A549 (cell line): Measurements from ENCODE around the gene DCLK2. TPM values are rescaled to one million over a fixed set of nuclear protein-coding genes. Genes with fewer than 3 reads are reported as not detected.

Experiments
- ATAC-seq, 2 experiments: fragments of 200-7000 bp in 1 of 2; fragments of >200 bp in 1 of 2; cut with Nextera tagmentation in 1 of 2; cut with Tn5 transposase in 1 of 2; 3 replicates each; pipeline versions ENCODE4 v1.8.0 to v1.9.1; 2018 to 2020; ENCODE audit warnings: mild to moderate bottlenecking in 1 of 2, moderate library complexity in 1 of 2
- CTCF ChIA-PET: fragments of 300-600 bp; sonication (Branson Sonifier 250); formaldehyde crosslinking; extraction: SDS; loops from one replicate; lab custom pipeline; 2021; ENCODE audit warnings: antibody characterized with exemption, inconsistent platforms; lab: Yijun Ruan, JAX
- POLR2A ChIA-PET: fragments of 350-600 bp; formaldehyde crosslinking; extraction: SDS; loops from one replicate; lab custom pipeline; 2021; ENCODE audit warnings: antibody characterized with exemption, inconsistent platforms; lab: Yijun Ruan, JAX
- DNase-seq, 2 experiments: peaks; one replicate each; pipeline versions ENCODE4 v3.0.0 to v3.0.0-alpha.2; 2011 to 2016; ENCODE audit warnings: low read depth in 1 of 2, low spot score in 1 of 2
- FAIRE-seq: peaks from 2 replicates; lab custom pipeline; 2011; peaks lifted over from hg19 to GRCh38; lab: Jason Lieb, UNC
- H3K27ac ChIP-seq, 2 experiments: fragments of >200 bp; sonication (Bioruptor Twin); formaldehyde crosslinking; 3 replicates each; pipeline ENCODE4 v1.5.1; 2016 to 2017
- H3K4me1 ChIP-seq: fragments of >200 bp; sonication (Bioruptor Twin); formaldehyde crosslinking; 3 replicates; pipeline ENCODE4 v1.6.1; 2016
- H3K4me2 ChIP-seq: fragments of >200 bp; sonication (Bioruptor Twin); formaldehyde crosslinking; 3 replicates; pipeline ENCODE4 v1.6.1; 2016
- H3K4me3 ChIP-seq: fragments of >200 bp; sonication (Bioruptor Twin); formaldehyde crosslinking; 3 replicates; pipeline ENCODE4 v1.5.1; 2016
- H3K9me3 ChIP-seq: fragments of >200 bp; sonication (Bioruptor Twin); formaldehyde crosslinking; 3 replicates; pipeline ENCODE4 v1.6.1; 2016
- BHLHE40 ChIP-seq: IDR thresholded peaks from 2 replicates; pipeline ENCODE4 v1.6.1; 2012; ENCODE audit warnings: low read depth, low read length, inconsistent platforms
- EHF ChIP-seq: fragments of 250-450 bp; sonication (Bioruptor Pico); IDR thresholded peaks from 2 replicates; pipeline ENCODE4 v1.5.0; 2020; ENCODE audit warnings: mild to moderate bottlenecking
- EP300 ChIP-seq, 2 experiments: fragments of >200 bp; sonication (Bioruptor Twin); formaldehyde crosslinking; IDR thresholded peaks; 2 replicates in 1 of 2; 3 replicates in 1 of 2; pipeline ENCODE4 v1.6.1; 2016 to 2017
- GATA3 ChIP-seq: IDR thresholded peaks from 2 replicates; pipeline ENCODE4 v1.6.1; 2012; ENCODE audit warnings: borderline replicate concordance
- HOXA7 ChIP-seq: fragments of 250-450 bp; sonication (Bioruptor Pico); IDR thresholded peaks from 2 replicates; pipeline ENCODE4 v1.5.0; 2020; ENCODE audit warnings: mild to moderate bottlenecking, moderate library complexity
- HOXB5 ChIP-seq: fragments of 250-450 bp; sonication (Bioruptor Pico); IDR thresholded peaks from 2 replicates; pipeline ENCODE4 v1.5.0; 2020; ENCODE audit warnings: mild to moderate bottlenecking, moderate library complexity
- JUNB ChIP-seq: fragments of >200 bp; sonication (Bioruptor Twin); formaldehyde crosslinking; IDR thresholded peaks from 2 replicates; pipeline ENCODE4 v1.6.1; 2016
- KDM1A ChIP-seq: fragments of 200-600 bp; sonication (generic); IDR thresholded peaks from 2 replicates; pipeline ENCODE4 v1.6.1; 2016; ENCODE audit warnings: low read depth, mild to moderate bottlenecking
- KDM5A ChIP-seq: fragments of 200-600 bp; sonication (generic); IDR thresholded peaks from 2 replicates; pipeline ENCODE4 v1.6.1; 2016; ENCODE audit warnings: antibody characterized with exemption, mild to moderate bottlenecking
- MAFK ChIP-seq: fragments of 450-650 bp; IDR thresholded peaks from 2 replicates; pipeline ENCODE4 v1.6.1; 2014; ENCODE audit not compliant: partially characterized antibody
- MYC ChIP-seq: IDR thresholded peaks from 2 replicates; pipeline ENCODE4 v1.6.1; 2012; ENCODE audit warnings: mild to moderate bottlenecking, inconsistent platforms, low read length, improper control_type of control experiment, borderline replicate concordance
- NFE2L2 ChIP-seq: fragments of 150-350 bp; conservative IDR thresholded peaks from 2 replicates; pipeline ENCODE4 v1.6.1; 2014; ENCODE audit warnings: low read length
- NR3C1 ChIP-seq: fragments of >200 bp; sonication (Bioruptor Twin); formaldehyde crosslinking; IDR thresholded peaks from 3 replicates; pipeline ENCODE4 v1.6.1; 2017
- RFX5 ChIP-seq: fragments of 450-650 bp; IDR thresholded peaks from 2 replicates; pipeline ENCODE4 v1.7.1; 2014; ENCODE audit warnings: antibody characterized with exemption, mild to moderate bottlenecking, moderate library complexity
- RNF2 ChIP-seq: fragments of 200-600 bp; sonication (generic); IDR thresholded peaks from 2 replicates; pipeline ENCODE4 v1.6.1; 2016; ENCODE audit warnings: low read depth, mild to moderate bottlenecking, antibody characterized with exemption, moderate library complexity, borderline replicate concordance
- SMC3 ChIP-seq: fragments of >200 bp; sonication (Bioruptor Twin); formaldehyde crosslinking; IDR thresholded peaks from 3 replicates; pipeline ENCODE4 v1.6.1; 2018; ENCODE audit warnings: inconsistent platforms
- WGBS: methylation state at CpG from one replicate; pipeline ENCODE4 v1.1.6; 2017; ENCODE audit errors: missing lambda C conversion rate; 5-methylcytosine and 5-hydroxymethylcytosine counted together
- polyA plus RNA-seq, 4 experiments: library from polyadenylated mRNA; depleted of rRNA in 3 of 4; stranded (reverse); fragments of >200 nt; fragmentation: RNase III in 1 of 4; extraction: RNeasy Plus Mini Kit Qiagen cat#74134 plus additional on column Dnase treatment in 1 of 4; gene quantifications; 2 replicates in 3 of 4; 3 replicates in 1 of 4; pipeline ENCODE4 v1.2.3, GENCODE V29; 2011 to 2017
- TF ChIP-seq, protein P1 (sequence below): fragments of 450-650 bp; IDR thresholded peaks from 2 replicates; pipeline ENCODE4 v1.6.1; 2014; ENCODE audit warnings: antibody characterized with exemption
- TF ChIP-seq, protein P2 (sequence below): fragments of >200 bp; sonication (Bioruptor Twin); formaldehyde crosslinking; IDR thresholded peaks from 3 replicates; pipeline ENCODE4 v1.5.1; 2016
- TF ChIP-seq, protein P3 (sequence below): fragments of 200-600 bp; sonication (generic); IDR thresholded peaks from 2 replicates; pipeline ENCODE4 v1.6.1; 2016; ENCODE audit warnings: antibody characterized with exemption, mild to moderate bottlenecking, moderate library complexity
- TF ChIP-seq, protein P4 (sequence below): fragments of >200 bp; sonication (Bioruptor Twin); formaldehyde crosslinking; IDR thresholded peaks from 3 replicates; pipeline ENCODE4 v1.6.1; 2016
- TF ChIP-seq, protein P5 (sequence below): IDR thresholded peaks from 2 replicates; pipeline ENCODE4 v1.6.1; 2012; ENCODE audit warnings: low read depth, borderline replicate concordance

Gene DCLK2
- polyA plus RNA-seq, 2 of the 4 experiments (the other 2 are of a cell fraction), result 8.1 to 11.6 TPM

DNA sequence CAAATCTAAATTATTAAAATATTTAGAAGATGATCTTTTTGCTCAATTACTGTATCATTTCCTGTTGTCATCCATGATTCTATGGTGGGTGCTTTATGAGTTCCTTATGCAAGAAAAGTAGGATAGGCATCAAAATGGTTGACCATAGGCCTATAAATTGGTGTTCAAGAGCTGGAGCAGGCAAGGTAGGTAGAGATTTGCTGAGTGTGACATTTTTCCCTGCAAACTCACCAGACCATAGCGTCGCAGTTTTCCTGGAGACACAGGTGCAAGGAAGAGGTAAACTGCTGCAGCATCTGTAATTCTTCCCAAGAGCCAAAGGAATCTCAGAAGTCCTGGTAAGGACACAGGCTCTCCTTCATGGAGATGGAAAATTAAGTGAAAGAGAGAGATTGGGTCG, 33.7 kb upstream of the DCLK2 start:
- DNase-seq (no peak), ATAC-seq (no peak), FAIRE-seq (no peak)
- Histone ChIP-seq H3K4me2 (no peak overlapping the region), H3K4me1 (no peaks in the 10 kb centered on the region), H3K4me3 (no peak overlapping the region), H3K9me3 (no peaks in the 10 kb centered on the region), H3K27ac (no peak overlapping the region)
- TF ChIP-seq MAFK (peak; percentile 78), KDM1A (no peak), EHF (CRISPR knock-in tag) (no peak), BHLHE40 (no peak)
- TF ChIP-seq, protein P1, sequence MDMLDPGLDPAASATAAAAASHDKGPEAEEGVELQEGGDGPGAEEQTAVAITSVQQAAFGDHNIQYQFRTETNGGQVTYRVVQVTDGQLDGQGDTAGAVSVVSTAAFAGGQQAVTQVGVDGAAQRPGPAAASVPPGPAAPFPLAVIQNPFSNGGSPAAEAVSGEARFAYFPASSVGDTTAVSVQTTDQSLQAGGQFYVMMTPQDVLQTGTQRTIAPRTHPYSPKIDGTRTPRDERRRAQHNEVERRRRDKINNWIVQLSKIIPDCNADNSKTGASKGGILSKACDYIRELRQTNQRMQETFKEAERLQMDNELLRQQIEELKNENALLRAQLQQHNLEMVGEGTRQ, result no peak
- TF ChIP-seq, protein P2, sequence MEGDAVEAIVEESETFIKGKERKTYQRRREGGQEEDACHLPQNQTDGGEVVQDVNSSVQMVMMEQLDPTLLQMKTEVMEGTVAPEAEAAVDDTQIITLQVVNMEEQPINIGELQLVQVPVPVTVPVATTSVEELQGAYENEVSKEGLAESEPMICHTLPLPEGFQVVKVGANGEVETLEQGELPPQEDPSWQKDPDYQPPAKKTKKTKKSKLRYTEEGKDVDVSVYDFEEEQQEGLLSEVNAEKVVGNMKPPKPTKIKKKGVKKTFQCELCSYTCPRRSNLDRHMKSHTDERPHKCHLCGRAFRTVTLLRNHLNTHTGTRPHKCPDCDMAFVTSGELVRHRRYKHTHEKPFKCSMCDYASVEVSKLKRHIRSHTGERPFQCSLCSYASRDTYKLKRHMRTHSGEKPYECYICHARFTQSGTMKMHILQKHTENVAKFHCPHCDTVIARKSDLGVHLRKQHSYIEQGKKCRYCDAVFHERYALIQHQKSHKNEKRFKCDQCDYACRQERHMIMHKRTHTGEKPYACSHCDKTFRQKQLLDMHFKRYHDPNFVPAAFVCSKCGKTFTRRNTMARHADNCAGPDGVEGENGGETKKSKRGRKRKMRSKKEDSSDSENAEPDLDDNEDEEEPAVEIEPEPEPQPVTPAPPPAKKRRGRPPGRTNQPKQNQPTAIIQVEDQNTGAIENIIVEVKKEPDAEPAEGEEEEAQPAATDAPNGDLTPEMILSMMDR, result no peak
- CTCF ChIA-PET, result no interaction called here
- 95% methylated on average over 3 of the region's 3 CpGs for WGBS
- POLR2A ChIA-PET, result no interaction called here

DNA sequence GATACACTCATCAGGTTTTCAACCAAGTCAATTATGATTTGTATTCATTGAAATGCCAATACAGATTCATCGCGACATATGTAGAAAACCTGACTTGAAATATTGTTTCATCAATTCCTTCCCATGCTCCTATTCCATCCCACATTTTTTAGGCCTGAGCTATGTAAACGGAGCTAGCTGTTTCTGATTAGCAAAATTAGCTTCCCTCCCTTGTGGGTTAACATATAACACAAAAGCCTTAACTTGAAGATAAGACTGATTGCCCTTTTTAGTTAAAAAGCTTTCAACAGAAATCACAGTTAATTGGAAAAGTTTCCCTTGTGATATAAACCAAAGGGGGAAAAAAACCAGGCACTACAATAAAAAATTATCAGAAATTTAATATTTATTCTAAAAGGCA, 32.8 kb upstream of the DCLK2 start:
- no peak overlapping the region for H3K4me3 ChIP-seq
- FAIRE-seq, result no peak
- ATAC-seq, result no peak
- no peak for DNase-seq
- no peaks in the 10 kb centered on the region for H3K9me3 ChIP-seq
- no peak for TF ChIP-seq RNF2
- TF ChIP-seq JUNB, result no peak
- TF ChIP-seq NFE2L2, result no peak
- no peak for TF ChIP-seq GATA3
- no peak for TF ChIP-seq HOXA7
- no peak for TF ChIP-seq NR3C1
- TF ChIP-seq, protein P3, sequence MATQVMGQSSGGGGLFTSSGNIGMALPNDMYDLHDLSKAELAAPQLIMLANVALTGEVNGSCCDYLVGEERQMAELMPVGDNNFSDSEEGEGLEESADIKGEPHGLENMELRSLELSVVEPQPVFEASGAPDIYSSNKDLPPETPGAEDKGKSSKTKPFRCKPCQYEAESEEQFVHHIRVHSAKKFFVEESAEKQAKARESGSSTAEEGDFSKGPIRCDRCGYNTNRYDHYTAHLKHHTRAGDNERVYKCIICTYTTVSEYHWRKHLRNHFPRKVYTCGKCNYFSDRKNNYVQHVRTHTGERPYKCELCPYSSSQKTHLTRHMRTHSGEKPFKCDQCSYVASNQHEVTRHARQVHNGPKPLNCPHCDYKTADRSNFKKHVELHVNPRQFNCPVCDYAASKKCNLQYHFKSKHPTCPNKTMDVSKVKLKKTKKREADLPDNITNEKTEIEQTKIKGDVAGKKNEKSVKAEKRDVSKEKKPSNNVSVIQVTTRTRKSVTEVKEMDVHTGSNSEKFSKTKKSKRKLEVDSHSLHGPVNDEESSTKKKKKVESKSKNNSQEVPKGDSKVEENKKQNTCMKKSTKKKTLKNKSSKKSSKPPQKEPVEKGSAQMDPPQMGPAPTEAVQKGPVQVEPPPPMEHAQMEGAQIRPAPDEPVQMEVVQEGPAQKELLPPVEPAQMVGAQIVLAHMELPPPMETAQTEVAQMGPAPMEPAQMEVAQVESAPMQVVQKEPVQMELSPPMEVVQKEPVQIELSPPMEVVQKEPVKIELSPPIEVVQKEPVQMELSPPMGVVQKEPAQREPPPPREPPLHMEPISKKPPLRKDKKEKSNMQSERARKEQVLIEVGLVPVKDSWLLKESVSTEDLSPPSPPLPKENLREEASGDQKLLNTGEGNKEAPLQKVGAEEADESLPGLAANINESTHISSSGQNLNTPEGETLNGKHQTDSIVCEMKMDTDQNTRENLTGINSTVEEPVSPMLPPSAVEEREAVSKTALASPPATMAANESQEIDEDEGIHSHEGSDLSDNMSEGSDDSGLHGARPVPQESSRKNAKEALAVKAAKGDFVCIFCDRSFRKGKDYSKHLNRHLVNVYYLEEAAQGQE, result no peak
- no peak for TF ChIP-seq EP300 (IDR thresholded peaks at IDR 0.05)
- no peak for TF ChIP-seq HOXB5 (CRISPR knock-in tag)
- TF ChIP-seq, protein P4, sequence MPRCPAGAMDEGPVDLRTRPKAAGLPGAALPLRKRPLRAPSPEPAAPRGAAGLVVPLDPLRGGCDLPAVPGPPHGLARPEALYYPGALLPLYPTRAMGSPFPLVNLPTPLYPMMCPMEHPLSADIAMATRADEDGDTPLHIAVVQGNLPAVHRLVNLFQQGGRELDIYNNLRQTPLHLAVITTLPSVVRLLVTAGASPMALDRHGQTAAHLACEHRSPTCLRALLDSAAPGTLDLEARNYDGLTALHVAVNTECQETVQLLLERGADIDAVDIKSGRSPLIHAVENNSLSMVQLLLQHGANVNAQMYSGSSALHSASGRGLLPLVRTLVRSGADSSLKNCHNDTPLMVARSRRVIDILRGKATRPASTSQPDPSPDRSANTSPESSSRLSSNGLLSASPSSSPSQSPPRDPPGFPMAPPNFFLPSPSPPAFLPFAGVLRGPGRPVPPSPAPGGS, result no peak
- no peak for TF ChIP-seq MYC
- no peak for TF ChIP-seq KDM5A
- TF ChIP-seq, protein P5, sequence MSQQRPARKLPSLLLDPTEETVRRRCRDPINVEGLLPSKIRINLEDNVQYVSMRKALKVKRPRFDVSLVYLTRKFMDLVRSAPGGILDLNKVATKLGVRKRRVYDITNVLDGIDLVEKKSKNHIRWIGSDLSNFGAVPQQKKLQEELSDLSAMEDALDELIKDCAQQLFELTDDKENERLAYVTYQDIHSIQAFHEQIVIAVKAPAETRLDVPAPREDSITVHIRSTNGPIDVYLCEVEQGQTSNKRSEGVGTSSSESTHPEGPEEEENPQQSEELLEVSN, result no peak
- TF ChIP-seq RFX5, result no peak
- TF ChIP-seq EHF (CRISPR knock-in tag), result no peak
- no peak for TF ChIP-seq SMC3
- TF ChIP-seq, all 56 proteins: peak for 0
- 86% methylated on average over 3 of the region's 3 CpGs for WGBS
- ChIA-PET CTCF (interaction anchor here (0.7 kb wide), 1 partner anchor 177 kb away, joined by 3 read pairs; no protein-coding TSS in a partner anchor), POLR2A (no interaction called here)
- Histone ChIP-seq H3K27ac (no peak overlapping the region), H3K4me1 (no peaks in the 10 kb centered on the region), H3K4me2 (no peak overlapping the region)
